ENCODE data around the gene OSR1.

Gene OSR1

GRCh38 chr2:19348692-19349091, 9.7 kb downstream of the OSR1 start:
- TF ChIP-seq CTCF (IDR thresholded peaks at IDR 0.05; ENCODE audit: low read depth, low read length) = no peak
- peak overlapping the region; percentile 72 for H3K4me3 ChIP-seq (ENCODE audit: low read depth, low read length)

GRCh38 chr2:19347619-19348562, 10.5 kb downstream of the OSR1 start:
- TF ChIP-seq CTCF (IDR thresholded peaks at IDR 0.05; ENCODE audit: low read depth, low read length) = no peak
- peak overlapping the region; percentile 72 for H3K4me3 ChIP-seq (ENCODE audit: low read depth, low read length)

GRCh38 chr2:19346983-19347618, 11.3 kb downstream of the OSR1 start:
- H3K4me3 ChIP-seq (ENCODE audit: low read depth, low read length) = peak overlapping the region; percentile 72
- TF ChIP-seq CTCF (IDR thresholded peaks at IDR 0.05; ENCODE audit: low read depth, low read length) = no peak

DNA sequence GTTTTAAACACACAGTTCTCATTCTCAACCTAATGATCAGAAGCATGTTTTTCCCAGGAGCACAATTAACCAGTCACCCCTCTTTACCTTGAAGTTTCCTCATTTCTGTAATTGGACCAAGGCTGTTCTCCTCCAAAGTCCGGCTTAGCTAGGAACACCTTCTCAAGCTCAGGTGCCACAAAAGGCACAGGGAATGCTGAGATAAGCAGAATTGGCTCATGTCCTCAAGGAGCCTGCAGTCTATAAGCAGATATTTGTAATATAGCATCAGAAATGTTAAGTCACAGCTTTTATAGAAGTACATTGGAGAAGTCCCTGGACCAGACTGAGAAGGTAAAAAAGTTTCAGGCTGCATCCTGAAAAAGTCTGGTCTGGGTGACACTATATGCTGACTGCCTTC, 20.7 kb downstream of the OSR1 start:
- no peak overlapping the region for H3K4me3 ChIP-seq (ENCODE audit: low read depth, low read length)
- no peak for TF ChIP-seq CTCF (IDR thresholded peaks at IDR 0.05; ENCODE audit: low read depth, low read length)

DNA sequence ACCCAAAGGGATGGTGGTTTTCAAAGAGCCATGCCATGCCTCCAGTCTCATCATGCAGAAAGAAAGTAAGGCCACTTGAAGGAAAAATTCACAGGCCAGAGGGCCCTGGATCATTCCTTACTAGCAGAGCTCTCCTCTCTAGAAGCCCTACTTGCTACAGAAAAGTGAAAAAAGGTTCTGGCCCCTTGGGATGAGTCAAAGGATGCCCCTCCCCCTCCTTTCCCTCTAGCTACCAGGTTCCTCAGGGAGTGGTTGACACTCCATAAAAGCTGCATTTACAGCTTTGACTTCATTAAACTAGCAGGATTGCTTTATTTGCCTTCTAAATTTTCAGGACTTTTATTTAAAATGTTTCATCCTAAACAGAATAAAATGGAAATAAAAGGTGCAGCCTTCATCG, 21.2 kb downstream of the OSR1 start:
- no peak for TF ChIP-seq CTCF (IDR thresholded peaks at IDR 0.05; ENCODE audit: low read depth, low read length)

DNA sequence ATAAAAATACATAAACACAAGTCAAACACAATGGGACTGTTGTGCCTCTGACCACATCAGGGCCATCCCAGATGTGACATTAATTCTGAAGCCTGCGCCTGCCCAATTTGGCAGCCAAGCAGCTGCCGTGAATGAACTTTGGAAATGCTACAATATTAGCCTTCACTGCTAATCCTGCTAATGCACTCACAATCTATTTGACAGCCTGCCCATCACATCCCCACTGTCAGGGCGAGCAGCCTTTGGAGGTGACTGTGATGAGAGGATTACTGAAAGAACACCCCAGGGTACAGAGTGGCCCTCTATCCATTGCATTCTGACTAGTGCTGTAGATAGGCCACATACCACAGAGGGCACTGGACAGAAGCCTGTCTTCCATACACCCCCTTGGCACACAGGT, 21.6 kb downstream of the OSR1 start:
- no peak for TF ChIP-seq CTCF (IDR thresholded peaks at IDR 0.05; ENCODE audit: low read depth, low read length)
- H3K4me3 ChIP-seq (ENCODE audit: low read depth, low read length) = no peak overlapping the region

More for the DNA sequence above, 21.2 kb downstream of the OSR1 start:
- H3K4me3 ChIP-seq (ENCODE audit: low read depth, low read length) = no peak overlapping the region

DNA sequence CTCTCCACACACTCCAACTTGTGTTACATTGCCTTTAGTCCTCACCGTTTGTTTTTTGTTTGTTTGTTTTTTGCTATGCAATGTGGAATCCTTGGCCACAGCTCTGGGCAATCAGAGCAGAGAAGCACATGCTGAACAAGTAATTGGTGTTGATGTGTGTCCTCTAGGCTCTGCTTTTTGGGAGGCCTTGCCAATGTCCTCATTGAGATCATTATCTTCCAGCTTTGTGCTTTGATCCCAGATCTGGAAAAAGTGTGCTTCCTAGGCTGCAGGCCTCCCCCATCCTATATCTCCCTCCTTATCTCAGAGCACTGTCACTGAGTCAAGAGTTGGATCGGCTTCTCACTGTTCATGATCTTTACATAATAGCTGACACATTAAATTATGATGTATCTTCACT, 25.9 kb downstream of the OSR1 start:
- TF ChIP-seq CTCF (IDR thresholded peaks at IDR 0.05; ENCODE audit: low read depth, low read length) = no peak
- no peak overlapping the region for H3K4me3 ChIP-seq (ENCODE audit: low read depth, low read length)
